Peyer's patch (tissue), 4 donors: Measurements from ENCODE around the gene NPEPPS. TPM values are rescaled to one million over a fixed set of nuclear protein-coding genes. Genes with fewer than 3 reads are reported as not detected.

Source experiments
- DNase-seq, 3 donors: peaks; one replicate each; pipeline ENCODE4 v3.0.0-alpha.2; 2017 to 2019
- H3K27ac ChIP-seq, 4 donors: fragments of 200-600 bp; sonication (generic); one replicate each; pipeline ENCODE4 v1.5.1; 2016 to 2019
- H3K27me3 ChIP-seq, 2 donors: fragments of 200-600 bp; sonication (generic); one replicate each; pipeline ENCODE4 v1.5.1; 2019
- H3K36me3 ChIP-seq, 3 donors: fragments of 200-600 bp; sonication (generic); one replicate each; pipeline ENCODE4 v1.5.1; 2016 to 2019
- H3K4me1 ChIP-seq, 4 donors: fragments of 200-600 bp; sonication (generic); one replicate each; pipeline ENCODE4 v1.5.1; 2016 to 2019
- H3K4me3 ChIP-seq, 4 donors: fragments of 200-600 bp; sonication (generic); 1 replicate in 3 of 4; 2 replicates in 1 of 4; pipeline ENCODE4 v1.5.1; 2016 to 2019; ENCODE audit warnings: mild to moderate bottlenecking in 1 of 4
- H3K9me3 ChIP-seq, 4 donors: fragments of 200-600 bp; sonication (generic); one replicate each; pipeline ENCODE4 v1.5.1; 2016 to 2019; ENCODE audit warnings: mild to moderate bottlenecking in 1 of 4
- POLR2A ChIP-seq, 2 donors: fragments of 450-650 bp; IDR thresholded peaks; one replicate each; pipeline ENCODE4 v1.5.1; 2017; ENCODE audit warnings: antibody characterized with exemption in 2 of 2, mild to moderate bottlenecking in 2 of 2, moderate library complexity in 2 of 2
- small RNA-seq, 2 donors: library from RNA; depleted of rRNA; stranded (forward); fragments of <200 nt; gene quantifications; one replicate each; pipeline ENCODE3, GENCODE V24; 2016
- total RNA-seq, 4 donors: library from RNA; depleted of rRNA; stranded (reverse); fragments of >200 nt; gene quantifications; one replicate each; pipeline ENCODE4 v1.1.0, GENCODE V29; 2016
- TF ChIP-seq, protein P1 (sequence below), 6 experiments: fragments of 450-650 bp in 4 of 6; fragments of 200-600 bp in 2 of 6; sonication (generic) in 1 of 6; IDR thresholded peaks; one replicate each; pipeline ENCODE4 v1.5.1; 2017 to 2019; ENCODE audit warnings: antibody characterized with exemption in 6 of 6, mild to moderate bottlenecking in 3 of 6, moderate library complexity in 1 of 6

NPEPPS gene
- total RNA-seq, 4 donors from 2014 or later = 124 to 207 (median 165) TPM

DNA sequence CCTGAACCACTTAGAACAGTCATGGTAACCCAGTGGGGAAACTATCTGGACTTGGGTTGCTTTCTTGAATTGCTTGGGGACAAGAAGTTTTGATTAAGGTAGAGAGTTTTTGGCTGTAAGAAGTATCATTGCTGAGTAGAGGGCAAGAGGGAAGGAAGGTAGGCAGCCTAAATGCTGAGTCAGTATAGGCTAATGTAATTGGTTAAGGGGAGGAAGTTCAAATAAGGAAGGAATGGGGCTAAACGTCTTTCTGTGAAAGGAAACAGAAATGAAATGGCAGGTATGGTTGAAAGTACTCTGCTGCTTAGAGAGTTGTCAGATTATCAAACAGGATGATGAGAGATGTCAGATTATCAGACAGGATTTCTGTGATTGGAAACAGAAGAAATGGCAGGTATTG lies 139.2 kb downstream of the NPEPPS start:
- H3K4me3 ChIP-seq = no peak overlapping the region
- H3K36me3 ChIP-seq = peaks cover 0 to 97% (median 9%) of the 10 kb centered on the region in 3 donors
- no peaks in the 10 kb centered on the region for H3K27me3 ChIP-seq
- no peaks in the 10 kb centered on the region for H3K4me1 ChIP-seq
- H3K9me3 ChIP-seq = no peaks in the 10 kb centered on the region
- H3K27ac ChIP-seq = no peak overlapping the region
- no peak for DNase-seq
- no peak for TF ChIP-seq POLR2A (IDR thresholded peaks at IDR 0.05)
- TF ChIP-seq, protein P1, sequence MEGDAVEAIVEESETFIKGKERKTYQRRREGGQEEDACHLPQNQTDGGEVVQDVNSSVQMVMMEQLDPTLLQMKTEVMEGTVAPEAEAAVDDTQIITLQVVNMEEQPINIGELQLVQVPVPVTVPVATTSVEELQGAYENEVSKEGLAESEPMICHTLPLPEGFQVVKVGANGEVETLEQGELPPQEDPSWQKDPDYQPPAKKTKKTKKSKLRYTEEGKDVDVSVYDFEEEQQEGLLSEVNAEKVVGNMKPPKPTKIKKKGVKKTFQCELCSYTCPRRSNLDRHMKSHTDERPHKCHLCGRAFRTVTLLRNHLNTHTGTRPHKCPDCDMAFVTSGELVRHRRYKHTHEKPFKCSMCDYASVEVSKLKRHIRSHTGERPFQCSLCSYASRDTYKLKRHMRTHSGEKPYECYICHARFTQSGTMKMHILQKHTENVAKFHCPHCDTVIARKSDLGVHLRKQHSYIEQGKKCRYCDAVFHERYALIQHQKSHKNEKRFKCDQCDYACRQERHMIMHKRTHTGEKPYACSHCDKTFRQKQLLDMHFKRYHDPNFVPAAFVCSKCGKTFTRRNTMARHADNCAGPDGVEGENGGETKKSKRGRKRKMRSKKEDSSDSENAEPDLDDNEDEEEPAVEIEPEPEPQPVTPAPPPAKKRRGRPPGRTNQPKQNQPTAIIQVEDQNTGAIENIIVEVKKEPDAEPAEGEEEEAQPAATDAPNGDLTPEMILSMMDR (IDR thresholded peaks at IDR 0.05) = no peak

Small RNAs within 50 kb of the gene (small RNA-seq; reads per million reads assigned to genes)
- gene RF00019 = 0 reads per million in 2 donors

Other genes starting within 250 kb of the NPEPPS start
- gene EFCAB13, start 207.2 kb upstream of the NPEPPS start, total RNA-seq = 10 to 100 TPM in 2 of 4 donors, 1 to 10 TPM in 2; 5.9 to 39.6 (median 12.9) TPM
- 100 to 1,000 TPM in 3 of 4 donors, 10 to 100 TPM in 1; 72.3 to 276 (median 135) TPM for gene KPNB1, start 118.8 kb downstream of the NPEPPS start, total RNA-seq
- 10 to 100 TPM in 1 of 4 donors, 1 to 10 TPM in 3; 3.0 to 23.1 (median 5.2) TPM for gene TBKBP1, start 163.1 kb downstream of the NPEPPS start, total RNA-seq
- under 1 TPM in 3 of 4 donors, not detected in 1; 0.53 to 0.85 (median 0.67) TPM for gene TBX21, start 202.1 kb downstream of the NPEPPS start, total RNA-seq